HL-60 (cell line): ENCODE data around the gene NCOR2.

Source experiments
- DNase-seq, 2 experiments: peaks; one replicate each; pipeline ENCODE4 v3.0.0-alpha.2; 2010 to 2020; ENCODE audit warnings: low read depth in 1 of 2, low spot score in 1 of 2
- H3K27ac ChIP-seq: fragments of 250-450 bp; sonication (Bioruptor Pico); replicated peaks from 2 replicates; pipeline ENCODE4 v1.5.1; 2020; ENCODE audit warnings: mild to moderate bottlenecking, moderate library complexity
- H3K27me3 ChIP-seq: fragments of 250-450 bp; sonication (Bioruptor Pico); 2 replicates; pipeline ENCODE4 v1.5.1; 2021; ENCODE audit warnings: mild to moderate bottlenecking, moderate library complexity; ENCODE audit not compliant: insufficient read depth, poor library complexity, severe bottlenecking
- H3K4me3 ChIP-seq: replicated peaks from 2 replicates; pipeline ENCODE4 v1.5.1; 2011; ENCODE audit warnings: mild to moderate bottlenecking, control low read depth, low read length; ENCODE audit not compliant: insufficient read depth
- GABPA ChIP-seq: IDR thresholded peaks from 2 replicates; pipeline ENCODE4 v1.6.1; 2012; ENCODE audit warnings: low read depth
- POLR2AphosphoS5 ChIP-seq: IDR thresholded peaks from 2 replicates; pipeline ENCODE4 v1.6.1; 2012; ENCODE audit warnings: low read depth
- SPI1 ChIP-seq: IDR thresholded peaks from 2 replicates; pipeline ENCODE4 v1.6.1; 2012; ENCODE audit warnings: low read depth, mild to moderate bottlenecking, borderline replicate concordance
- TF ChIP-seq, protein P1 (sequence below): IDR thresholded peaks from 2 replicates; pipeline ENCODE4 v1.6.1; 2012; ENCODE audit warnings: low read depth; ENCODE audit not compliant: insufficient replicate concordance
- TF ChIP-seq, protein P2 (sequence below): IDR thresholded peaks from one replicate; pipeline ENCODE4 v1.5.1; 2011; ENCODE audit warnings: low read length, control low read depth, inconsistent platforms; ENCODE audit not compliant: insufficient read depth

The NCOR2 gene

DNA sequence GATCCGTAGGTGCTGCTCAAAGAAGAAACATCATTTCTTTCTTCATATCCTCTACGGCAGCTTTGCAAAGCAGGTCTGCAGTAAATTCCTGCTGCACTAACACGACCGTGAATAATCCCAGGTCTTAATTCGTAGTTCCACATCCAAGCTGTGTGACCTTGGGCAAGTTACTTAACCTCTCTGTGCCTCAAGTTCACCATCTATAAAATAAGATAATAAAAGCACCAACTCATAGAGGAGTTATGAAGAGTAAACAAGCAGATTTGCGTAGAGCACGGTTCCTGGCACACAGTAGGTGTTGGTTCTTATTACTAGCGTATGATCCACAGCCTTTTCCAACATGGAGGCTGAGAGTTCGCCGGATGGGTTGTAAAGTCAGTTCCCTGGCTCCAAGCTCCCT is 3.6 kb downstream of the NCOR2 start:
- no peak for DNase-seq
- Histone ChIP-seq H3K4me3 (no peak overlapping the region), H3K27me3 (no peaks in the 10 kb centered on the region), H3K27ac (no peak overlapping the region)
- no peak for TF ChIP-seq GABPA
- TF ChIP-seq POLR2AphosphoS5: no peak
- no peak for TF ChIP-seq SPI1
- TF ChIP-seq, protein P1, sequence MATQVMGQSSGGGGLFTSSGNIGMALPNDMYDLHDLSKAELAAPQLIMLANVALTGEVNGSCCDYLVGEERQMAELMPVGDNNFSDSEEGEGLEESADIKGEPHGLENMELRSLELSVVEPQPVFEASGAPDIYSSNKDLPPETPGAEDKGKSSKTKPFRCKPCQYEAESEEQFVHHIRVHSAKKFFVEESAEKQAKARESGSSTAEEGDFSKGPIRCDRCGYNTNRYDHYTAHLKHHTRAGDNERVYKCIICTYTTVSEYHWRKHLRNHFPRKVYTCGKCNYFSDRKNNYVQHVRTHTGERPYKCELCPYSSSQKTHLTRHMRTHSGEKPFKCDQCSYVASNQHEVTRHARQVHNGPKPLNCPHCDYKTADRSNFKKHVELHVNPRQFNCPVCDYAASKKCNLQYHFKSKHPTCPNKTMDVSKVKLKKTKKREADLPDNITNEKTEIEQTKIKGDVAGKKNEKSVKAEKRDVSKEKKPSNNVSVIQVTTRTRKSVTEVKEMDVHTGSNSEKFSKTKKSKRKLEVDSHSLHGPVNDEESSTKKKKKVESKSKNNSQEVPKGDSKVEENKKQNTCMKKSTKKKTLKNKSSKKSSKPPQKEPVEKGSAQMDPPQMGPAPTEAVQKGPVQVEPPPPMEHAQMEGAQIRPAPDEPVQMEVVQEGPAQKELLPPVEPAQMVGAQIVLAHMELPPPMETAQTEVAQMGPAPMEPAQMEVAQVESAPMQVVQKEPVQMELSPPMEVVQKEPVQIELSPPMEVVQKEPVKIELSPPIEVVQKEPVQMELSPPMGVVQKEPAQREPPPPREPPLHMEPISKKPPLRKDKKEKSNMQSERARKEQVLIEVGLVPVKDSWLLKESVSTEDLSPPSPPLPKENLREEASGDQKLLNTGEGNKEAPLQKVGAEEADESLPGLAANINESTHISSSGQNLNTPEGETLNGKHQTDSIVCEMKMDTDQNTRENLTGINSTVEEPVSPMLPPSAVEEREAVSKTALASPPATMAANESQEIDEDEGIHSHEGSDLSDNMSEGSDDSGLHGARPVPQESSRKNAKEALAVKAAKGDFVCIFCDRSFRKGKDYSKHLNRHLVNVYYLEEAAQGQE: no peak
- TF ChIP-seq, protein P2, sequence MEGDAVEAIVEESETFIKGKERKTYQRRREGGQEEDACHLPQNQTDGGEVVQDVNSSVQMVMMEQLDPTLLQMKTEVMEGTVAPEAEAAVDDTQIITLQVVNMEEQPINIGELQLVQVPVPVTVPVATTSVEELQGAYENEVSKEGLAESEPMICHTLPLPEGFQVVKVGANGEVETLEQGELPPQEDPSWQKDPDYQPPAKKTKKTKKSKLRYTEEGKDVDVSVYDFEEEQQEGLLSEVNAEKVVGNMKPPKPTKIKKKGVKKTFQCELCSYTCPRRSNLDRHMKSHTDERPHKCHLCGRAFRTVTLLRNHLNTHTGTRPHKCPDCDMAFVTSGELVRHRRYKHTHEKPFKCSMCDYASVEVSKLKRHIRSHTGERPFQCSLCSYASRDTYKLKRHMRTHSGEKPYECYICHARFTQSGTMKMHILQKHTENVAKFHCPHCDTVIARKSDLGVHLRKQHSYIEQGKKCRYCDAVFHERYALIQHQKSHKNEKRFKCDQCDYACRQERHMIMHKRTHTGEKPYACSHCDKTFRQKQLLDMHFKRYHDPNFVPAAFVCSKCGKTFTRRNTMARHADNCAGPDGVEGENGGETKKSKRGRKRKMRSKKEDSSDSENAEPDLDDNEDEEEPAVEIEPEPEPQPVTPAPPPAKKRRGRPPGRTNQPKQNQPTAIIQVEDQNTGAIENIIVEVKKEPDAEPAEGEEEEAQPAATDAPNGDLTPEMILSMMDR: no peak

- H3K27me3 ChIP-seq: no peaks in the 10 kb centered on the region
- no peak for DNase-seq
- H3K4me3 ChIP-seq: no peak overlapping the region
- no peak overlapping the region for H3K27ac ChIP-seq
- TF ChIP-seq POLR2AphosphoS5 (no peak), SPI1 (no peak), GABPA (no peak)
- TF ChIP-seq, protein P2: no peak
- TF ChIP-seq, protein P1: no peak
Measured at GRCh38 chr12:124563401-124563800, 4.0 kb downstream of the NCOR2 start.

- DNase-seq: no peak
- no peak overlapping the region for H3K4me3 ChIP-seq
- H3K27ac ChIP-seq: no peak overlapping the region
- TF ChIP-seq, protein P1: no peak
- TF ChIP-seq, protein P2: no peak
- TF ChIP-seq GABPA (no peak), POLR2AphosphoS5 (no peak)
- H3K27me3 ChIP-seq: no peaks in the 10 kb centered on the region
Measured at GRCh38 chr12:124562796-124563181, 4.6 kb downstream of the NCOR2 start.
